HepG2 (cell line): ENCODE measurements around the gene ADGRV1. TPM values are rescaled to one million over a fixed set of nuclear protein-coding genes. Genes with fewer than 3 reads are reported as not detected.

Experiments used
- ATAC-seq: fragments of 200-7000 bp; cut with Tn5 transposase; 3 replicates; pipeline ENCODE4 v1.9.1; 2020; ENCODE audit warnings: mild to moderate bottlenecking, moderate library complexity
- BruUV-seq: library from RNA; stranded (reverse); fragments of 400-500 nt; replicated peaks from 2 replicates; lab custom pipeline; 2021; lab: Mats Ljungman, UMichigan
- CTCF ChIA-PET: fragments of 300-600 bp; formaldehyde crosslinking; extraction: SDS; loops from one replicate; lab custom pipeline; 2021; ENCODE audit warnings: low total read pairs, inconsistent platforms, low intra/inter-chr PET ratio; lab: Yijun Ruan, JAX
- POLR2A ChIA-PET: fragments of 350-600 bp; sonication (Branson Sonifier 250); formaldehyde crosslinking; loops from one replicate; lab custom pipeline; 2020; ENCODE audit warnings: antibody characterized with exemption, inconsistent platforms; lab: Yijun Ruan, JAX
- DNase-seq: peaks from one replicate; pipeline ENCODE4 v3.0.0-alpha.2; 2015; ENCODE audit warnings: low spot score
- FAIRE-seq: peaks from 3 replicates; lab custom pipeline; 2011; peaks lifted over from hg19 to GRCh38; lab: Jason Lieb, UNC
- H2AFZ ChIP-seq: one replicate; pipeline ENCODE4 v1.6.1; 2011; ENCODE audit warnings: low read length, inconsistent platforms
- H3K27ac ChIP-seq: fragments of 300-600 bp; 3 replicates; pipeline ENCODE4 v1.8.0; 2011; ENCODE audit warnings: mixed run types, mild to moderate bottlenecking, mixed read lengths, low read length, inconsistent platforms; ENCODE audit not compliant: insufficient read depth; ENCODE audit errors: extremely low read length
- H3K27me3 ChIP-seq, 2 experiments: fragments of 200-600 bp in 1 of 2; 2 replicates in 1 of 2; 3 replicates in 1 of 2; pipeline versions ENCODE4 v1.6.0 to v1.8.0; 2011; ENCODE audit warnings: low read length in 2 of 2, mild to moderate bottlenecking in 2 of 2, moderate library complexity in 2 of 2, inconsistent platforms in 1 of 2; ENCODE audit not compliant: insufficient read depth in 2 of 2, control insufficient read depth in 1 of 2
- H3K36me3 ChIP-seq, 2 experiments: fragments of 200-600 bp in 1 of 2; replicated peaks in 1 of 2; 2 replicates in 1 of 2; 3 replicates in 1 of 2; pipeline versions ENCODE4 v1.5.1 to v1.8.0; 2011; ENCODE audit warnings: low read length in 2 of 2, inconsistent platforms in 1 of 2; ENCODE audit not compliant: insufficient read depth in 2 of 2, control insufficient read depth in 1 of 2
- H3K4me1 ChIP-seq: 2 replicates; pipeline ENCODE4 v1.5.1; 2012; ENCODE audit warnings: low read length, inconsistent platforms; ENCODE audit not compliant: insufficient read depth
- H3K4me2 ChIP-seq: 2 replicates; pipeline ENCODE4 v1.6.0; 2011; ENCODE audit warnings: low read depth, low read length, inconsistent platforms
- H3K4me3 ChIP-seq, 3 experiments: fragments of 200-600 bp in 1 of 3; sonication (generic), shearing (Covaris generic) in 1 of 3; replicated peaks in 1 of 3; 2 replicates each; pipeline ENCODE4 v1.5.1; 2011 to 2016; ENCODE audit warnings: low read length in 3 of 3, inconsistent platforms in 2 of 3, low read depth in 2 of 3, mild to moderate bottlenecking in 2 of 3, control low read depth in 1 of 3, mixed read lengths in 1 of 3; ENCODE audit not compliant: insufficient read depth in 1 of 3
- H3K79me2 ChIP-seq: one replicate; pipeline ENCODE4 v1.6.1; 2011; ENCODE audit warnings: low read length, inconsistent platforms; ENCODE audit not compliant: insufficient read depth
- H3K9ac ChIP-seq: 2 replicates; pipeline ENCODE4 v1.6.0; 2011; ENCODE audit warnings: mild to moderate bottlenecking, low read depth, low read length, inconsistent platforms; ENCODE audit not compliant: insufficient read depth
- H3K9me3 ChIP-seq: 2 replicates; pipeline ENCODE4 v1.5.1; 2012; ENCODE audit warnings: mild to moderate bottlenecking, low read length
- H4K20me1 ChIP-seq: 2 replicates; pipeline ENCODE4 v1.6.0; 2011; ENCODE audit warnings: inconsistent platforms, mild to moderate bottlenecking, low read length, moderate library complexity; ENCODE audit not compliant: insufficient read depth
- EED ChIP-seq: sonication (generic); formaldehyde crosslinking; IDR thresholded peaks from 2 replicates; pipeline ENCODE4 v1.5.0; 2020; ENCODE audit warnings: mild to moderate bottlenecking, missing genetic modification reagents
- GLMP ChIP-seq: sonication (generic); formaldehyde crosslinking; IDR thresholded peaks from 2 replicates; pipeline ENCODE4 v1.9.0; 2021; ENCODE audit warnings: missing genetic modification reagents, mild to moderate bottlenecking, borderline replicate concordance
- IKZF4 ChIP-seq: sonication (generic); formaldehyde crosslinking; IDR thresholded peaks from 2 replicates; pipeline ENCODE4 v1.5.1; 2020; ENCODE audit warnings: borderline replicate concordance, mild to moderate bottlenecking, low read depth, missing genetic modification reagents; ENCODE audit errors: not compliant biosample characterization
- MIER2 ChIP-seq: IDR thresholded peaks from 2 replicates; pipeline ENCODE4 v1.6.1; 2016; ENCODE audit warnings: missing biosample characterization, missing genetic modification reagents
- MNT ChIP-seq: fragments of 450-650 bp; IDR thresholded peaks from 2 replicates; pipeline ENCODE4 v1.6.1; 2016
- POLR2G ChIP-seq: fragments of 200-400 bp; formaldehyde crosslinking; IDR thresholded peaks from 2 replicates; pipeline ENCODE4 v1.6.1; 2018; ENCODE audit warnings: mild to moderate bottlenecking, low read depth, low read length, moderate library complexity
- STAT5B ChIP-seq: sonication (generic); formaldehyde crosslinking; IDR thresholded peaks from 2 replicates; pipeline ENCODE4 v1.4.0; 2020; ENCODE audit warnings: missing genetic modification reagents
- ZBTB34 ChIP-seq: sonication (generic); formaldehyde crosslinking; IDR thresholded peaks from 2 replicates; pipeline ENCODE4 v1.8.0; 2022; ENCODE audit warnings: mild to moderate bottlenecking, missing genetic modification reagents
- ZBTB40 ChIP-seq, 2 experiments: fragments of 450-650 bp in 1 of 2; sonication (generic) in 1 of 2; formaldehyde crosslinking in 1 of 2; IDR thresholded peaks; 2 replicates each; pipeline versions ENCODE4 v1.6.1 to v1.8.0; 2016 to 2022; ENCODE audit warnings: antibody characterized with exemption in 1 of 2, mild to moderate bottlenecking in 1 of 2, missing genetic modification reagents in 1 of 2
- ZNF790 ChIP-seq: sonication (generic); formaldehyde crosslinking; IDR thresholded peaks from 2 replicates; pipeline ENCODE4 v1.8.0; 2022; ENCODE audit warnings: missing genetic modification reagents, mild to moderate bottlenecking, borderline replicate concordance
- WGBS: methylation state at CpG from one replicate; pipeline ENCODE4 v1.1.6; 2017; ENCODE audit warnings: low lambda C conversion rate; 5-methylcytosine and 5-hydroxymethylcytosine counted together
- in situ Hi-C: cut with HindIII; loops from 2 replicates; pipeline ENCODE4 v1.10.0; 2017; ENCODE audit warnings: low pct_unique_long_range_greater_than_20kb; ENCODE audit not compliant: extremely low pct_ligation_motif_present
- intact Hi-C: fragments of 100-400 bp; cut with micrococcal nuclease; formaldehyde crosslinking; loops from one replicate; pipeline ENCODE4 v1.10.0; 2022; ENCODE audit not compliant: unreplicated experiment
- polyA plus RNA-seq, 8 experiments: library from polyadenylated mRNA; depleted of rRNA in 3 of 8; stranded (reverse) in 7 of 8; unstranded in 1 of 8; fragments of >200 nt; fragmentation: Illumina TruSeq in 4 of 8; extraction: Trizol in 4 of 8; gene quantifications; 2 replicates each; pipeline versions ENCODE4 v1.2.1 to v1.2.3, GENCODE V29; 2011 to 2016; ENCODE audit warnings: low read depth in 4 of 8, missing spikeins in 1 of 8, mixed read lengths in 1 of 8; ENCODE audit not compliant: insufficient read depth in 1 of 8
- total RNA-seq, 5 experiments: library from RNA; depleted of rRNA; stranded (reverse); fragments of >200 nt; fragmentation: Illumina TruSeq; extraction: Trizol; gene quantifications; 2 replicates each; pipeline ENCODE4 v1.2.3, GENCODE V29; 2016; ENCODE audit warnings: low read depth in 1 of 5

ADGRV1 gene
- total and polyA plus RNA-seq, 2 of the 13 experiments (the other 11 are each of a cell fraction or from before 2014, with no cell fraction given), result 1.7 to 3.9 TPM

- no peak for TF ChIP-seq ZBTB34
- no peak for TF ChIP-seq IKZF4 (CRISPR knock-in tag)
- no peak for TF ChIP-seq EED (CRISPR knock-in tag)
- TF ChIP-seq GLMP (CRISPR knock-in tag), result no peak
- TF ChIP-seq MIER2 (CRISPR knock-in tag), result no peak
- no peak for TF ChIP-seq MNT
- no peak for TF ChIP-seq POLR2G
These were observed 564.1 kb downstream of the ADGRV1 start (continued) for GRCh38 chr5:91122651-91123050.

GRCh38 chr5:91123291-91123690, 564.7 kb downstream of the ADGRV1 start:
- ChIA-PET CTCF (no interaction called here), POLR2A (no interaction called here)
- ATAC-seq (no peak), DNase-seq (no peak), FAIRE-seq (no peak)
- H3K4me1 ChIP-seq, result peaks cover 20% of the 10 kb centered on the region
- no peaks in the 10 kb centered on the region for H3K27me3 ChIP-seq
- H3K79me2 ChIP-seq, result no peaks in the 10 kb centered on the region
- intact Hi-C loops (no loop called here), in situ Hi-C loops (no loop called here)
- H3K4me3 ChIP-seq, result no peak overlapping the region
- H3K27ac ChIP-seq, result no peak overlapping the region
- H3K36me3 ChIP-seq, result no peaks in the 10 kb centered on the region
- H2AFZ ChIP-seq, result no peak overlapping the region
- WGBS, result 5% methylated on average over 3 of the region's 3 CpGs
- H4K20me1 ChIP-seq, result no peaks in the 10 kb centered on the region
- no peaks in the 10 kb centered on the region for H3K9me3 ChIP-seq
- H3K9ac ChIP-seq, result no peak overlapping the region
- H3K4me2 ChIP-seq, result no peak overlapping the region
- no TSS peak for BruUV-seq
- no peak for TF ChIP-seq STAT5B (CRISPR knock-in tag)
- TF ChIP-seq ZBTB40 (IDR thresholded peaks at IDR 0.05), result no peak
- TF ChIP-seq ZBTB40 (CRISPR knock-in tag; IDR thresholded peaks at IDR 0.05), result no peak
- no peak for TF ChIP-seq ZNF790 (CRISPR knock-in tag)
